GM15510 (cell line): ENCODE data around the gene XAGE3.
"Not testable (repeated sequence)": the region's sequence is repeated elsewhere in the genome, so short reads cannot be mapped to it uniquely, and the experiment has no call there.

Experiments
- POLR2A ChIP-seq: IDR thresholded peaks from 3 replicates; pipeline ENCODE4 v1.6.1; 2011; ENCODE audit warnings: borderline replicate concordance; ENCODE audit not compliant: insufficient read length; ENCODE audit errors: extremely low read depth

XAGE3 gene, protein sequence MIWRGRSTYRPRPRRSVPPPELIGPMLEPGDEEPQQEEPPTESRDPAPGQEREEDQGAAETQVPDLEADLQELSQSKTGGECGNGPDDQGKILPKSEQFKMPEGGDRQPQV

DNA sequence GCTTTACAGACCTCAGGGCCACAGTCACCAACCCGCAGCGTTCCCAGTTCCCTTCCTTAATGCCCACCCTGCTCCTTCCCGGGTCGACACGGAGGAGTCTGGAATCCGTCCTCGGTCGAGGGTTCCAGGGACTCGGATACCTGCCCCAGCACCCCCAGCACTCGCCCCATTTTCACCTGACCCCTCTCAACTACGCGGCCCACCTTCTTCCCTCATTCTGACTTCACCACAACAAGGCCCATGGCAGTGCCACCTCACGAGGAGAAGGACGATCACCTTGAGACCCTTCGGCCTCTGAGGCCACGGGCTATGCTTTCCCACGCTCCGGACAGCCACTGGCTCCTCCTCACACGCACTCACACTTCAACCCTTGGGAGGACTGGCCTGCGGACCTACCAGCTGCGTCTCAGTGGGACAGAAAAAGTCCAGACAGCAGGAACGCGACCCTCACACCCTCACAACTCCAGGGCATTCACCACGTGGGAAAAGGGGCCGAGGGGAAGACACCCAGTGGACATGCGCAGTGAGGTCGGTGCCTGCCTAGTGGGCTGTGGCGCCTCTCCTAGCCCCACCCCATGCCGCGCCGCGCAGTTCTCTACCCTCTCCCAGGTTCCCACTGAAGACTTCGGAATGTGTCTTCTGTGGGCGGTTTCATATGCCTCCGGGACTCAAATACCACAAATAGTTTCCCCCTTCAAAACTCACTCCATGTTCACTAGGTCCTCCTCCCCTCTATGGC is at the start of gene XAGE3:
Gene XAGE3, minus strand, starts transcription at position 474 of the 739 bp plus-strand sequence. CDS start 950 bp downstream, outside the sequence.
- no peak for TF ChIP-seq POLR2A

- TF ChIP-seq POLR2A = not testable (repeated sequence)
Measured at GRCh38 chrX:52896855-52897709, 29.2 kb upstream of the XAGE3 start, which contains the start of gene FAM156B. TSS of gene FAM156B (plus strand) at chrX:52897330. CDS start at chrX:52907226, 9,896 bp downstream.

GRCh38 chrX:52874661-52875060 is 6.8 kb upstream of the XAGE3 start:
- no peak for TF ChIP-seq POLR2A

- TF ChIP-seq POLR2A = no peak
Measured at GRCh38 chrX:52870046-52870445, 2.2 kb upstream of the XAGE3 start.

DNA sequence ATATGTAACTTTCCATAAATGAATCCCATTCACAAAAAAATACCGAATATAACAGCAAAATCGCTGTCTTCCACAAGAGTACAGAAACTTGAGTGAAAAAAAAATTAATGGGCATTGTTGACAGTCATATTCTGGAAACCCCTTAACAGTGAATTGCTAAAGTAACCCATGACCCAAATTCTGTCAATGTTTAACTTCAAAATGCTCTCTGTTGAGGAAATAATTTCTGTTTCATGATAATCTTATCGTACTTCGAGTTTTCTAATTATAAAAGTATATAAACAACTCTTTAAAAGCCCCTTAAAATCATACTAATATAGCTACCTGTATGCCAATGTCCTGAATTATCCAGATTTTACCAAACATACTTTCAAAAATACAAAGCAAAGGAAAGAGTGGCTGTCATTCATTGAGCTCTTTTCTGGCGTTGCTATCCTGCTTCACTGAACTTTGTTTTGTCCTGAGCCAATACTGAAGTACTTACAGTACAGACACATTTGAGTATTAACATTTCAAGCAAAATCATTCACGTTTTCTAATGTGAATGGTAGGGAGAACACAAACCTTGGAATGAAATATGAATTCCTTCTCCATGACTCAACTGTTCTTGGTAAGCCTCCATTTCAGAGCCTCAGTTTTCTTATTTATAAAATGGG is 2.4 kb downstream of the XAGE3 start:
- no peak for TF ChIP-seq POLR2A

GRCh38 chrX:52852110-52852860 is 15.6 kb downstream of the XAGE3 start:
- TF ChIP-seq POLR2A = no peak

DNA sequence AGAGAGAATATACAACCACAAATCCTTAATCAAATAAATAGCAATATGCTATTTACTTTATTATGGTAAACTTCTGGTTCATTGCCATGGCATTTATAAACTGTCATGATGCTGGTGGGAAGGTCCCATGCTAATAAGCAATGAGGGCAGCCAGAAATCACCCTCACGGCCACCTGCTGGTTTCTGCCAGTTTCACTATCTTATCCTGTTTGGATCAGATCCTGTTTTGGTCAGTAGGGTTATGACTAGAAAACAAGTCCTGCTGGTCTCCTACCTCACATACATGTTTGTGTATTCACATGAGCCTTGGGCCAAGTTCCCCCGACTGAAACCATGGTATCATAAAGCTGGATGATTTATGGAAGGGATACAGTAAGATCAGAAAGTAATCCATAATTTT is 28.7 kb downstream of the XAGE3 start:
- no peak for TF ChIP-seq POLR2A

DNA sequence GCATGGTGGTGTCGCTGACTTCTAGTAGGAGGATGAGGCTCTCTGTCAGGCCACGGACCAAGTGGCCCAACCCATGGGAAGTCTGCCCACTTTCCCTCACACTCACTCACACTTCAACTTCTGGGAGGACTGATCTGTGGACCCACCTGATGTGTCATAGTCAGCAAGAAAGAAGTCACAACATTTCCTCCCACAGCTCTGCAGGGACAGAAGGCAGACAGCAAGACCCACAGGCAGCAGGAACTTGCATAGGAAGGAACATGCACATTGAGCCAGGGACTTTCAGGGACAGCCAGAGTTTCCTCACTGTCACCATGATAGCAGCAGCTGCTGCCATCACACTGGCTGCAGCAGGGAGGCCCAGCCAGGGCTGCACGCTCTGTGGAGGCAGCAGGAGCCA is 37.3 kb downstream of the XAGE3 start:
- no peak for TF ChIP-seq POLR2A

DNA sequence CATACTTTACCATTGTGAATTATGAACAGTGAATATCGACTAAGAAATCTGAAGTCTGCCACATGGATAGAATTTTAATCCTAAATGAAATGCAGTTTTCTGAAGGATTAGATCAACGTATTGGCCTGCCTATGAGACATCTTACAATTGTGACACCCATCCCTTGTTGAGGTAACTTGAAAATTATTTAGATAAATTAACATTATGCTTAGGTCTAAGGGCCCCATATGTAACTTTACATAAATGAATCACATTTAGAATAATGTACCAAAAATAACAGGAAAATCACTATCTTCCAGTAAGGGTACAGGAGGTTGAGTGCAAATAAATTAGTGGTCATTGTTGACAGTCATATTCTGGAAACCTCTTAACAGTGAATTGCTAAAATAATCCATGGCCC is 43.3 kb downstream of the XAGE3 start:
- no peak for TF ChIP-seq POLR2A

- TF ChIP-seq POLR2A = no peak
Measured at GRCh38 chrX:52821079-52821760, 46.7 kb downstream of the XAGE3 start.

DNA sequence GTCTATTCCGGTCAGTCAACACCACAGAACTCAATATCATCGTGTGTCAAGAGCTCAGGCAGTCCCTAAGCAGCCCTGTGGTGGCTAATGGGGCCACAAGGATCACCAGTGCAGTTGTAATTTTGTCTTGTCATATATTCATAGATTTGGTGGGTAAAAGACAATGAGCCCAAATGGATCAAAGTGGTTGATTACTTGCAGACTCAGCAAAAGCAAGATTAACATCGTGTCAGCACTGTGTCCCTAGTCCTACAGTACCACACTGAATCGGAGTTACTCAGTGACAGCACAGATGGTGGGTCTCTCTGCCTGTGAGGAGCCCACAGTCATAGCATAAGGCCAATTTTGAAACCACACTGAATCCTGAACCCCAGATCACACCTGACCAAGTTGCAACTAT is 48.1 kb downstream of the XAGE3 start:
- TF ChIP-seq POLR2A = no peak
